Measurements from ENCODE around the gene NUDT5.
A peak's percentile ranks its signal among the peaks of the same experiment; 100 is the strongest.

DNA sequence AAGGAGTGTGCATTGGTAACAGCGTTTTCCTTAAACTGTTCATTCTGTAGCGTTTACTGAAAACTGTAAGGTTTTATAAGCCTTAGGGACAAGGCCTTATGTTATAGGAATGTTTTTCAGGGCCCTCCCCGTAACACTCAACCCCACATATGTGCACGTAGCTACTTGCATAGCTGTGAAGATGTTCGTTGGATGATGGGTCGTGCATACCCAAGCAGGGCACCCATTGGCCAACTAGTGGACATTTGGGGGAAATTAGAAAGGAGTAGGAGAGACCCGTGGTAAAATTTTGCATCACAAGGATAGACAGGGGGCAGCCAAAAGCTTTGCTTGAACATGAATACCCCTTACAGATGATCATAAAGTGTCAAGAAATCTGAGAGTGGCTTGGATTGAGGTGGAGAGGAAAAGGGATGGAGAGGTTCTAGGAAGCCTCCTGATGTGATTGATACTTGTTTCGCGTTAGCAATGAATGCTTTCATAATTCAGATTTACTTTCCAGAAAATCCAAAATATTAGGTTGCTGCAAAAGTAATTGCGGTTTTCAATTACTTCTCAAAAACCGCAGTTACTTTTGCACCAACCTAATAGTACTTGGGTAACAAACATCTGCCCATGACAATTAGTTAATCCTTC is 65.3 kb downstream of the NUDT5 start:
- TF ChIP-seq POLR2AphosphoS5 (IDR thresholded peaks at IDR 0.05), result no peak
- TF ChIP-seq, protein P1, sequence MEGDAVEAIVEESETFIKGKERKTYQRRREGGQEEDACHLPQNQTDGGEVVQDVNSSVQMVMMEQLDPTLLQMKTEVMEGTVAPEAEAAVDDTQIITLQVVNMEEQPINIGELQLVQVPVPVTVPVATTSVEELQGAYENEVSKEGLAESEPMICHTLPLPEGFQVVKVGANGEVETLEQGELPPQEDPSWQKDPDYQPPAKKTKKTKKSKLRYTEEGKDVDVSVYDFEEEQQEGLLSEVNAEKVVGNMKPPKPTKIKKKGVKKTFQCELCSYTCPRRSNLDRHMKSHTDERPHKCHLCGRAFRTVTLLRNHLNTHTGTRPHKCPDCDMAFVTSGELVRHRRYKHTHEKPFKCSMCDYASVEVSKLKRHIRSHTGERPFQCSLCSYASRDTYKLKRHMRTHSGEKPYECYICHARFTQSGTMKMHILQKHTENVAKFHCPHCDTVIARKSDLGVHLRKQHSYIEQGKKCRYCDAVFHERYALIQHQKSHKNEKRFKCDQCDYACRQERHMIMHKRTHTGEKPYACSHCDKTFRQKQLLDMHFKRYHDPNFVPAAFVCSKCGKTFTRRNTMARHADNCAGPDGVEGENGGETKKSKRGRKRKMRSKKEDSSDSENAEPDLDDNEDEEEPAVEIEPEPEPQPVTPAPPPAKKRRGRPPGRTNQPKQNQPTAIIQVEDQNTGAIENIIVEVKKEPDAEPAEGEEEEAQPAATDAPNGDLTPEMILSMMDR (IDR thresholded peaks at IDR 0.05), result peak in 3 of 4 experiments; percentile 34 to 51 (median 42)

Measured in gastroesophageal sphincter (tissue), 3 donors.